Uterine smooth muscle cell (primary cell): Measurements from ENCODE around the gene MAP3K3. TPM values are rescaled to one million over a fixed set of nuclear protein-coding genes. Genes with fewer than 3 reads are reported as not detected.

ENCODE experiments used
- total RNA-seq: library from RNA; depleted of rRNA; stranded (reverse); fragments of >200 nt; gene quantifications from 2 replicates; pipeline ENCODE4 v1.2.3, GENCODE V29; 2014

Gene MAP3K3
- total RNA-seq = 32.1 and 36.3 TPM in 2 replicates

DNA sequence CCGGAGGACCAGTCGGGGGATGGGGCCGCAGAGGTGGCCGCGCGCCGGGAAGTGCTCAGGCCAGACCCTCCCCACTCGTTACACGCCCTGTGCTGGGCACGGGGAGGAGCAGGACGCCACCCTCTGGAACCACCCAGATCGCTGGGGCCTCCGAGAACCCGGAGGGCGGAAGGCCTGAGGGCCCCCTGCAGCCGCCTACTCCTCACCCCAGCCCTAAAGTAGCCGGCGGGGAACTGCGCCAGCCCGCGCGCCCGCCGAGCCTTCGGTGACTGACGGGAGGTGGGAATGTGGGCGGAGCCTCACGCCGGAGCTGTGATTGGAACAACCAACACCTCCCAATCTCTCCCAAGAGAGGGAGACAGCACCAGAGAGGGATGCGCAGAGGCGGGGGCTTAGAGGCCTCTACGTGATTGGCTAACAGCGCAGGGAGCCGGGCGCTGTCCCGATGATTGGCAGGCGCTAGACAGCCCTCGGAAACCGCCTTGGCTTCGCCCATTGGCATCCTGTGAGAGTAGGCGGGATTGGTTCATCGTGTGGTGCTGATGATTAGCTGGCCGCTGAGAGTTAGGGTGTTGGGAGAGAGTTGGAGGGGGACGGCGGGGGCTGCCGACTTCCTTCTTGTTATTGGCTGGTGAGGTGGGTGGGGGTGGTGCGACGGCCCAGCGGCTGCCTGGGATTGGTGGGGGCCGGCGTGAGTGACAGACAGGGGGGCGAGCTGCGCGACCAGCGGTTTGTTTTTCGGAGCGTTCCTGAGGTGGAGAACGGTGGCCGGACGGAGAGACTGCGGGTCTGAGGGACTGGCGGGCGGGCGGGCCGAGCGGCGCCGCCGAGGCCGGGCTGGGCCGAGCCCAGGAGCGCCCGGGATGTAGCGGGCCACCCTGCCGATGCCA, at the start of gene MAP3K3:
Gene MAP3K3, plus strand, starts transcription at position 734 of the 890 bp plus-strand sequence. CDS start 343 bp downstream, outside the sequence.

DNA sequence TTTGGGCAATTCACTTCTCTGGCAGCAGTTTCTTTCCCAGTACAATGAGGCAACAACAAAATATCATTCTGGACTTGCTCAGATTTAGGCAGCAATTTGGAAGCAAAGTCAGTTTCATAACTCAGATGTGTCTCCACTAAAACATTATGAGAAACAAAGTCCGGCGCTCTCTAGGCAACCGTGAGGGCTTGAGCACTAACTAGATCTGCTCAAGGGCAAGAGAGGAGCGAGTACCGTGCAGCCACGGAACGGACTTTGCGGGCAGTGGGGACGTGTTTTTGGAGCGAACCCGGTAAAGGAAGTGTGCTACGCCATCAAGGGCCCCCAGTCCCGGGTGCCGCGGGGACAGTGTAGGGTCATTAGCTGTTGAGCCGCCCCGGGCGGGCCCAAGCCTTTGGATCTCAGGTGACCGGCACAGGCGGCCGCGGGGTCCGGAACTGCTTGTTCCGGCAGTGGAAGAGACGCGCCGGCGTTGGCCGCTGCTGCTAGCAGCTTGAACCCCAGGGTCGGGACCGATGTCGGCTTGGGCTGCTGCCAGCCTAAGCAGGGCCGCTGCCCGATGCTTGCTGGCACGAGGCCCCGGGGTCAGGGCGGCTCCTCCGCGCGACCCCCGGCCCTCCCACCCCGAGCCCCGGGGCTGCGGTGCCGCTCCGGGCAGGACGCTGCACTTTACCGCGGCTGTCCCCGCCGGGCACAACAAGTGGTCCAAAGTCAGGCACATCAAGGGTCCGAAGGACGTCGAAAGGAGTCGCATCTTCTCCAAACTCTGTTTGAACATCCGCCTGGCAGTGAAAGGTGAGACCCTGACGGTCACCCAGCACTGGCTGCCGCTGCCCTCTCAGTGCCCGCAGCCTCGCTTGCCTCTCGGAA, 21.4 kb upstream of the MAP3K3 start, which contains the start of gene TACO1:
Gene TACO1, plus strand, starts transcription at position 327 of the 870 bp plus-strand sequence. Its CDS starts 189 bp downstream, at position 516.

GRCh38 chr17:63699638-63700527, 77.7 kb downstream of the MAP3K3 start, which contains the start of gene LIMD2:
Gene LIMD2, minus strand, starts transcription at chr17:63700125. Its CDS starts 827 bp downstream, at chr17:63699298.

DNA sequence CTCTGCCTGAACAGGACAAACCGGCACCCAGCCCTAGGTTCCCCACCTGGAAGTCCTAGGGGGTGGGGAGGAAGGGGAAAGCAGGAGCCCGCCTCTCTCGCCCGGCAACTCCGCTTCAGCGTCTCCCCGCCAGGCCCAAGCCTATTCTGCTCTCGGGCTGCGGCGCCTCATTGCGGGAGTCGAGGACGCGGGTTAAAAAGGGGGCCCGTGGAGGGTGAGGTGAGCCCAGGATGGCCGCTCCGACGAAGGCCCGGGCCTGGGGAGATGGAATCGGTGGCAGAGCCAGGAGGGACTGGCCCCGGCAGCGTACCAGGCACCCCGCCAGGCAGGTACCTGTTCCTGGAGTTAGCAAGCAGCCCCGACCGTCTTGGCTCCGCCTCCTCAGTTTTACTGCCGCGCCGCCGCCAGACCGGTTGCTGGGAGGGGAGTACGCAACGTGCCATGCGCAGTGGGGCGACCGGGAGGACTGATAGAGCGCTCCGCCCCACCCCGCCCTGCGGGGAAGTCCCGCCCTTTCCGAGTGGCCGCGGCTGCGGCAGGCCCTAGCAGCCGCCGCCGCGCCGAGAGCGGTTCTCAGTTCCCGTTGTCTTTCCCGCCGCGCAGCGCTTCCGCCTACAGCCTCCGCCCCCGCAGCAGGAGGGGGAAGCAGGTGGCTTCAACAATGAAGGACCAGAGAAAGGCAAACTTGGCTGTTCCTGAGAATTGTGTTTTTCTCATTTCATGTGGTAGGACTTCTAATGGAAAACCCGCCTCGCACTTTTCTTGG, 119.4 kb downstream of the MAP3K3 start, which contains the start of gene STRADA:
Gene STRADA, minus strand, starts transcription at position 392 of the 766 bp plus-strand sequence. CDS start 13,430 bp downstream, outside the sequence.

Other genes with a start within 250 kb of the MAP3K3 start
- gene CYB561, start 176.1 kb upstream of the MAP3K3 start, total RNA-seq = 11.3 and 15.7 TPM in 2 replicates
- gene ACE, start 145.4 kb upstream of the MAP3K3 start, total RNA-seq = 4.6 and 7.6 TPM in 2 replicates
- not detected in 2 replicates for gene KCNH6, start 99.1 kb upstream of the MAP3K3 start, total RNA-seq
- 15.6 and 23.1 TPM in 2 replicates for gene DCAF7, start 71.9 kb upstream of the MAP3K3 start, total RNA-seq
- 18.0 and 23.0 TPM in 2 replicates for gene TACO1, start 21.5 kb upstream of the MAP3K3 start, total RNA-seq
- 2.5 and 2.8 TPM in 2 replicates for gene LIMD2, start 77.7 kb downstream of the MAP3K3 start, total RNA-seq
- gene STRADA, start 119.4 kb downstream of the MAP3K3 start, total RNA-seq = 18.8 and 22.4 TPM in 2 replicates
- gene CCDC47, start 151.2 kb downstream of the MAP3K3 start, total RNA-seq = 88.6 and 100 TPM in 2 replicates
- 75.2 and 78.4 TPM in 2 replicates for gene DDX42, start 151.8 kb downstream of the MAP3K3 start, total RNA-seq
- gene PSMC5, start 205.0 kb downstream of the MAP3K3 start, total RNA-seq = 54.9 and 99.6 TPM in 2 replicates
- gene FTSJ3, start 205.2 kb downstream of the MAP3K3 start, total RNA-seq = 63.1 and 73.0 TPM in 2 replicates
- 78.2 and 108 TPM in 2 replicates for gene SMARCD2, start 220.3 kb downstream of the MAP3K3 start, total RNA-seq